ENCODE data around the gene FH. TPM values are rescaled to one million over a fixed set of nuclear protein-coding genes. Genes with fewer than 3 reads are reported as not detected.

The FH gene
- total and polyA plus RNA-seq, 2 experiments from 2014 or later, result 56.2 to 69.8 TPM

DNA sequence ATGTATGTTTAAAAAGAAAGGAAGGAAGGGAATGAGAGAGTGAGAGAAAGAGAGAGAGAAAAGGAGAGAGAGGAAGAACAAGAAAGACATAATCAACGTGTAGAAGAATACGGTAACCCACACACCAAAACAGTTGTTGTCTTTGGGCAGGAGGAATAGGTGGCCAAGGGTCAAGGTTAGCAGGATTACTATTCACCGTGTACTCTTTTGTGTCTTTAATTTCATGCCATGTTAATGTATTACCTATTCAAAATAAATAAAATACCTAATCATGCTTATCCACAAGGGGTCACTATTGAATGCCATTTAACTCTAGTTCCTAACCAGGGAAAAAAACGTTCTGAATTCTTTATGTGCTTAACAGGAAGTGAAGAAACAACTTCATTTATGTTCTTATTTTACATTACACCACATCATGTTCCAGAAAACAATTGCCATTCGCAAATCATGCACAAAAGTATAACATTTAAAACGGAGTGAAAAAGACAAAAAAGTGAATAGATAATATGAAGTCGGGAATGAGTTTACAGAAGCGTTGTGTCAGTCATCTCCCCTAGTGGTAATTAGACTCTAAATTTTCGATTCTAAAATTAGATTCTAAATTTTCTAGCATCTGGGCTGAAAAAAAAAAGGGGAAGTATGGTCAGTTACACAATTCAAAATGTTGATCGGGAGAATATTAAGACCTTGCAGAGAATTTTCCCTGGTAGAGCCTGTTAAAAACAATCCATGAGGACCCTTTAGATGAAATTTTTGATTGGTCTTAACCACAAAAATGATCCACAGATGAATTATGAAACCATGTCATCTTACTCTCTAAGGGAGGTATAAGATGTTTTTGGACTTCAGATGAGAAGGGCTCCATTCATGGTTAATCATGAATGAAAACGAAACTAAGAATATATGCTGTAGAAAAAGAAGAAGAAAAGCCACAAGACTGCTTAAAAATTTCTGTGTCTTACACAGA lies 11.9 kb upstream of the FH start:
- peak; percentile 61 for ATAC-seq
- Histone ChIP-seq H3F3A (replicated peaks; ENCODE audit: low read depth) (no peaks in the 10 kb centered on the region), H4K20me1 (replicated peaks; ENCODE audit: insufficient read depth) (no peaks in the 10 kb centered on the region), H2AFZ (no peak overlapping the region), H3K36me3 (ENCODE audit: insufficient read depth) (no peaks in the 10 kb centered on the region), H3K9me2 (ENCODE audit: insufficient read depth) (no peaks in the 10 kb centered on the region), H3K4me3 (no peak overlapping the region), H3K4me1 (ENCODE audit: insufficient read depth) (peaks cover 5% of the 10 kb centered on the region; the same call in 1 of the 2 replicates), H3K27me3 (ENCODE audit: insufficient read depth) (no peaks in the 10 kb centered on the region), H3K79me2 (replicated peaks; ENCODE audit: insufficient read depth) (no peaks in the 10 kb centered on the region), H3K4me2 (no peak overlapping the region), H3K27ac (ENCODE audit: low read depth) (no peak overlapping the region)
- H3K36me3 Mint-ChIP-seq (ENCODE audit: low read depth), result no peaks in the 10 kb centered on the region
- H3K9me3 Mint-ChIP-seq, result no peaks in the 10 kb centered on the region
- peaks cover 9% of the 10 kb centered on the region; the same call in 2 of the 3 replicates for H3K4me1 Mint-ChIP-seq
- TF ChIP-seq, protein P1, sequence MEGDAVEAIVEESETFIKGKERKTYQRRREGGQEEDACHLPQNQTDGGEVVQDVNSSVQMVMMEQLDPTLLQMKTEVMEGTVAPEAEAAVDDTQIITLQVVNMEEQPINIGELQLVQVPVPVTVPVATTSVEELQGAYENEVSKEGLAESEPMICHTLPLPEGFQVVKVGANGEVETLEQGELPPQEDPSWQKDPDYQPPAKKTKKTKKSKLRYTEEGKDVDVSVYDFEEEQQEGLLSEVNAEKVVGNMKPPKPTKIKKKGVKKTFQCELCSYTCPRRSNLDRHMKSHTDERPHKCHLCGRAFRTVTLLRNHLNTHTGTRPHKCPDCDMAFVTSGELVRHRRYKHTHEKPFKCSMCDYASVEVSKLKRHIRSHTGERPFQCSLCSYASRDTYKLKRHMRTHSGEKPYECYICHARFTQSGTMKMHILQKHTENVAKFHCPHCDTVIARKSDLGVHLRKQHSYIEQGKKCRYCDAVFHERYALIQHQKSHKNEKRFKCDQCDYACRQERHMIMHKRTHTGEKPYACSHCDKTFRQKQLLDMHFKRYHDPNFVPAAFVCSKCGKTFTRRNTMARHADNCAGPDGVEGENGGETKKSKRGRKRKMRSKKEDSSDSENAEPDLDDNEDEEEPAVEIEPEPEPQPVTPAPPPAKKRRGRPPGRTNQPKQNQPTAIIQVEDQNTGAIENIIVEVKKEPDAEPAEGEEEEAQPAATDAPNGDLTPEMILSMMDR (conservative IDR thresholded peaks at IDR 0.05; ENCODE audit: low read depth in 2 of 2), result peak; percentile 58 to 74
- no peak for TF ChIP-seq CREB1 (CRISPR knock-in tag; IDR thresholded peaks at IDR 0.05; ENCODE audit: low read depth)
- H3K27ac Mint-ChIP-seq, result no peak overlapping the region
- DNase-seq (ENCODE audit: low spot score), result peak; percentile 78
- H3K4me3 Mint-ChIP-seq, result peak overlapping the region; percentile 34; the same call in 2 of the 3 replicates
- no peaks in the 10 kb centered on the region for H3K27me3 Mint-ChIP-seq (ENCODE audit: insufficient read depth, low read depth, poor library complexity)

DNA sequence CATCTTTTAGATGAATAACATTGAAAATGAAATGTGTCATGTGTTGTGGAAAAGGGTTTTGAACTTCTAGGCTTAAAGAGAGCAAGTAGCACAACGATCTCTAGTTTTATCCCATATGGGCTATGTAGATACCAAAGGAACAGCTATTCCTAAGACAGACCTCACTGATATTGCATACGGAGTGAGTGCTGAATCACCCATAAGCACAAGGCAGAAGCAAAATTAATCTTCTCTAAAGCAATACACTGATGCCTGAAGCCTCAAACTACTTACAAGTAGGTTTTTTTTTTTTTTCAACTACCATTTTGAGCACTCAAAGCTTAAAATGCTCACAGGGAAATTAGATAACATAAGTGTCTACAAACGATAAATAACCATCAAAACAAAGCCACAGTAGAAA lies 7.6 kb upstream of the FH start:
- no peak overlapping the region for H3K4me3 Mint-ChIP-seq
- TF ChIP-seq, protein P2, sequence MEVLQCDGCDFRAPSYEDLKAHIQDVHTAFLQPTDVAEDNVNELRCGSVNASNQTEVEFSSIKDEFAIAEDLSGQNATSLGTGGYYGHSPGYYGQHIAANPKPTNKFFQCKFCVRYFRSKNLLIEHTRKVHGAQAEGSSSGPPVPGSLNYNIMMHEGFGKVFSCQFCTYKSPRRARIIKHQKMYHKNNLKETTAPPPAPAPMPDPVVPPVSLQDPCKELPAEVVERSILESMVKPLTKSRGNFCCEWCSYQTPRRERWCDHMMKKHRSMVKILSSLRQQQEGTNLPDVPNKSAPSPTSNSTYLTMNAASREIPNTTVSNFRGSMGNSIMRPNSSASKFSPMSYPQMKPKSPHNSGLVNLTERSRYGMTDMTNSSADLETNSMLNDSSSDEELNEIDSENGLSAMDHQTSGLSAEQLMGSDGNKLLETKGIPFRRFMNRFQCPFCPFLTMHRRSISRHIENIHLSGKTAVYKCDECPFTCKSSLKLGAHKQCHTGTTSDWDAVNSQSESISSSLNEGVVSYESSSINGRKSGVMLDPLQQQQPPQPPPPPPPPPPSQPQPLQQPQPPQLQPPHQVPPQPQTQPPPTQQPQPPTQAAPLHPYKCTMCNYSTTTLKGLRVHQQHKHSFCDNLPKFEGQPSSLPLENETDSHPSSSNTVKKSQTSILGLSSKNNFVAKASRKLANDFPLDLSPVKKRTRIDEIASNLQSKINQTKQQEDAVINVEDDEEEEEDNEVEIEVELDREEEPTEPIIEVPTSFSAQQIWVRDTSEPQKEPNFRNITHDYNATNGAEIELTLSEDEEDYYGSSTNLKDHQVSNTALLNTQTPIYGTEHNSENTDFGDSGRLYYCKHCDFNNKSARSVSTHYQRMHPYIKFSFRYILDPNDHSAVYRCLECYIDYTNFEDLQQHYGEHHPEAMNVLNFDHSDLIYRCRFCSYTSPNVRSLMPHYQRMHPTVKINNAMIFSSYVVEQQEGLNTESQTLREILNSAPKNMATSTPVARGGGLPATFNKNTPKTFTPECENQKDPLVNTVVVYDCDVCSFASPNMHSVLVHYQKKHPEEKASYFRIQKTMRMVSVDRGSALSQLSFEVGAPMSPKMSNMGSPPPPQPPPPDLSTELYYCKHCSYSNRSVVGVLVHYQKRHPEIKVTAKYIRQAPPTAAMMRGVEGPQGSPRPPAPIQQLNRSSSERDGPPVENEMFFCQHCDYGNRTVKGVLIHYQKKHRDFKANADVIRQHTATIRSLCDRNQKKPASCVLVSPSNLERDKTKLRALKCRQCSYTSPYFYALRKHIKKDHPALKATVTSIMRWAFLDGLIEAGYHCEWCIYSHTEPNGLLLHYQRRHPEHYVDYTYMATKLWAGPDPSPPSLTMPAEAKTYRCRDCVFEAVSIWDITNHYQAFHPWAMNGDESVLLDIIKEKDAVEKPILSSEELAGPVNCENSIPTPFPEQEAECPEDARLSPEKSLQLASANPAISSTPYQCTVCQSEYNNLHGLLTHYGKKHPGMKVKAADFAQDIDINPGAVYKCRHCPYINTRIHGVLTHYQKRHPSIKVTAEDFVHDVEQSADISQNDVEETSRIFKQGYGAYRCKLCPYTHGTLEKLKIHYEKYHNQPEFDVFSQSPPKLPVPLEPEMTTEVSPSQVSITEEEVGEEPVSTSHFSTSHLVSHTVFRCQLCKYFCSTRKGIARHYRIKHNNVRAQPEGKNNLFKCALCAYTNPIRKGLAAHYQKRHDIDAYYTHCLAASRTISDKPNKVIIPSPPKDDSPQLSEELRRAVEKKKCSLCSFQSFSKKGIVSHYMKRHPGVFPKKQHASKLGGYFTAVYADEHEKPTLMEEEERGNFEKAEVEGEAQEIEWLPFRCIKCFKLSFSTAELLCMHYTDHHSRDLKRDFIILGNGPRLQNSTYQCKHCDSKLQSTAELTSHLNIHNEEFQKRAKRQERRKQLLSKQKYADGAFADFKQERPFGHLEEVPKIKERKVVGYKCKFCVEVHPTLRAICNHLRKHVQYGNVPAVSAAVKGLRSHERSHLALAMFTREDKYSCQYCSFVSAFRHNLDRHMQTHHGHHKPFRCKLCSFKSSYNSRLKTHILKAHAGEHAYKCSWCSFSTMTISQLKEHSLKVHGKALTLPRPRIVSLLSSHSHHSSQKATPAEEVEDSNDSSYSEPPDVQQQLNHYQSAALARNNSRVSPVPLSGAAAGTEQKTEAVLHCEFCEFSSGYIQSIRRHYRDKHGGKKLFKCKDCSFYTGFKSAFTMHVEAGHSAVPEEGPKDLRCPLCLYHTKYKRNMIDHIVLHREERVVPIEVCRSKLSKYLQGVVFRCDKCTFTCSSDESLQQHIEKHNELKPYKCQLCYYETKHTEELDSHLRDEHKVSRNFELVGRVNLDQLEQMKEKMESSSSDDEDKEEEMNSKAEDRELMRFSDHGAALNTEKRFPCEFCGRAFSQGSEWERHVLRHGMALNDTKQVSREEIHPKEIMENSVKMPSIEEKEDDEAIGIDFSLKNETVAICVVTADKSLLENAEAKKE (CRISPR knock-in tag; IDR thresholded peaks at IDR 0.05), result no peak
- TF ChIP-seq ZNF114 (CRISPR knock-in tag; IDR thresholded peaks at IDR 0.05) (no peak), ZNF331 (CRISPR knock-in tag; IDR thresholded peaks at IDR 0.05; ENCODE audit: low read depth) (no peak), EZH2 (IDR thresholded peaks at IDR 0.05; ENCODE audit: low read depth, unreplicated experiment) (no peak), POLR2AphosphoS5 (IDR thresholded peaks at IDR 0.05; ENCODE audit: low read depth) (no peak), STAT1 (IDR thresholded peaks at IDR 0.05; ENCODE audit: unreplicated experiment) (no peak), EZH2phosphoT487 (IDR thresholded peaks at IDR 0.05; ENCODE audit: unreplicated experiment) (no peak), JUNB (IDR thresholded peaks at IDR 0.05; ENCODE audit: unreplicated experiment) (no peak)
- TF ChIP-seq, protein P1 (conservative IDR thresholded peaks at IDR 0.05; ENCODE audit: low read depth in 2 of 2), result no peak

More for the DNA sequence above, 7.6 kb upstream of the FH start:
- Histone ChIP-seq H3K79me2 (replicated peaks; ENCODE audit: insufficient read depth) (no peaks in the 10 kb centered on the region), H3K36me3 (ENCODE audit: insufficient read depth) (no peaks in the 10 kb centered on the region), H3F3A (replicated peaks; ENCODE audit: low read depth) (no peaks in the 10 kb centered on the region), H3K4me1 (ENCODE audit: insufficient read depth) (peaks cover 5% of the 10 kb centered on the region; the same call in 1 of the 2 replicates), H2AFZ (peak overlapping the region; percentile 11; the same call in 1 of the 2 replicates), H3K27me3 (ENCODE audit: insufficient read depth) (no peaks in the 10 kb centered on the region), H3K9me2 (ENCODE audit: insufficient read depth) (no peaks in the 10 kb centered on the region), H3K4me3 (no peak overlapping the region), H3K4me2 (no peak overlapping the region), H3K27ac (ENCODE audit: low read depth) (no peak overlapping the region), H4K20me1 (replicated peaks; ENCODE audit: insufficient read depth) (no peaks in the 10 kb centered on the region)
- no peak for DNase-seq (ENCODE audit: low spot score)
- Mint-ChIP-seq H3K27me3 (ENCODE audit: insufficient read depth, low read depth, poor library complexity) (no peaks in the 10 kb centered on the region), H3K4me1 (peaks cover 9% of the 10 kb centered on the region; the same call in 2 of the 3 replicates), H3K9me3 (no peaks in the 10 kb centered on the region), H3K27ac (no peak overlapping the region), H3K36me3 (ENCODE audit: low read depth) (no peaks in the 10 kb centered on the region)
- no peak for ATAC-seq
